HEK293T (cell line): ENCODE results near the gene CTPS2.
A peak's percentile ranks its signal among the peaks of the same experiment; 100 is the strongest.
"Not testable (repeated sequence)": the region's sequence is repeated elsewhere in the genome, so short reads cannot be mapped to it uniquely, and the experiment has no call there.

Experiments
- CTCF ChIA-PET: fragments of 350-600 bp; formaldehyde crosslinking; extraction: SDS; loops from one replicate; lab custom pipeline; 2021; ENCODE audit warnings: antibody characterized with exemption, inconsistent platforms; lab: Yijun Ruan, JAX
- POLR2A ChIA-PET: fragments of 350-600 bp; formaldehyde crosslinking; extraction: SDS; loops from one replicate; lab custom pipeline; 2020; ENCODE audit warnings: antibody characterized with exemption, inconsistent platforms; lab: Yijun Ruan, JAX
- DNase-seq: peaks from one replicate; pipeline ENCODE4 v3.0.0; 2012; ENCODE audit warnings: mixed read lengths; ENCODE audit errors: extremely low spot score
- ARNT ChIP-seq: fragments of 450-650 bp; IDR thresholded peaks from 2 replicates; pipeline ENCODE4 v1.6.1; 2017; ENCODE audit warnings: mild to moderate bottlenecking
- BHLHE40 ChIP-seq: fragments of 450-650 bp; IDR thresholded peaks from 2 replicates; pipeline ENCODE4 v1.6.1; 2016; ENCODE audit warnings: mild to moderate bottlenecking, moderate library complexity, borderline replicate concordance
- CTBP1 ChIP-seq: fragments of 450-650 bp; IDR thresholded peaks from 2 replicates; pipeline ENCODE4 v1.6.1; 2016; ENCODE audit warnings: borderline replicate concordance
- ELF4 ChIP-seq: fragments of 450-650 bp; IDR thresholded peaks from 2 replicates; pipeline ENCODE4 v1.6.1; 2017; ENCODE audit warnings: antibody characterized with exemption
- FOXA1 ChIP-seq: fragments of 450-650 bp; IDR thresholded peaks from 2 replicates; pipeline ENCODE4 v1.6.1; 2016; ENCODE audit warnings: mild to moderate bottlenecking
- FOXK2 ChIP-seq: fragments of 450-650 bp; IDR thresholded peaks from 2 replicates; pipeline ENCODE4 v1.6.1; 2016; ENCODE audit warnings: mild to moderate bottlenecking
- FOXM1 ChIP-seq: fragments of 450-650 bp; IDR thresholded peaks from 2 replicates; pipeline ENCODE4 v1.6.1; 2017; ENCODE audit warnings: mild to moderate bottlenecking, borderline replicate concordance
- HDGF ChIP-seq: fragments of 450-650 bp; IDR thresholded peaks from 2 replicates; pipeline ENCODE4 v1.6.1; 2017; ENCODE audit warnings: antibody characterized with exemption, borderline replicate concordance
- L3MBTL2 ChIP-seq: fragments of 450-650 bp; conservative IDR thresholded peaks from 2 replicates; pipeline ENCODE4 v1.6.1; 2016; ENCODE audit warnings: mild to moderate bottlenecking
- LEF1 ChIP-seq: fragments of 450-650 bp; IDR thresholded peaks from 2 replicates; pipeline ENCODE4 v1.6.1; 2017; ENCODE audit warnings: mild to moderate bottlenecking, borderline replicate concordance
- NFRKB ChIP-seq: fragments of 450-650 bp; IDR thresholded peaks from 2 replicates; pipeline ENCODE4 v1.6.1; 2016; ENCODE audit warnings: mild to moderate bottlenecking, moderate library complexity
- SP1 ChIP-seq: fragments of 450-650 bp; IDR thresholded peaks from 2 replicates; pipeline ENCODE4 v1.6.1; 2017
- SUZ12 ChIP-seq: fragments of 450-650 bp; IDR thresholded peaks from 2 replicates; pipeline ENCODE4 v1.6.1; 2016; ENCODE audit warnings: mild to moderate bottlenecking
- TARDBP ChIP-seq: fragments of 450-650 bp; IDR thresholded peaks from 2 replicates; pipeline ENCODE4 v1.6.1; 2016
- ZNF384 ChIP-seq: fragments of 450-650 bp; IDR thresholded peaks from 2 replicates; pipeline ENCODE4 v1.6.1; 2016
- TF ChIP-seq, protein P1 (sequence below): fragments of 450-650 bp; IDR thresholded peaks from 2 replicates; pipeline ENCODE4 v1.6.1; 2016

CTPS2 gene

GRCh38 chrX:16580004-16580797 lies 132.3 kb downstream of the CTPS2 start:
- TF ChIP-seq, protein P1, sequence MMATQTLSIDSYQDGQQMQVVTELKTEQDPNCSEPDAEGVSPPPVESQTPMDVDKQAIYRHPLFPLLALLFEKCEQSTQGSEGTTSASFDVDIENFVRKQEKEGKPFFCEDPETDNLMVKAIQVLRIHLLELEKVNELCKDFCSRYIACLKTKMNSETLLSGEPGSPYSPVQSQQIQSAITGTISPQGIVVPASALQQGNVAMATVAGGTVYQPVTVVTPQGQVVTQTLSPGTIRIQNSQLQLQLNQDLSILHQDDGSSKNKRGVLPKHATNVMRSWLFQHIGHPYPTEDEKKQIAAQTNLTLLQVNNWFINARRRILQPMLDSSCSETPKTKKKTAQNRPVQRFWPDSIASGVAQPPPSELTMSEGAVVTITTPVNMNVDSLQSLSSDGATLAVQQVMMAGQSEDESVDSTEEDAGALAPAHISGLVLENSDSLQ = peak; percentile 64
- POLR2A ChIA-PET = not testable (repeated sequence)

DNA sequence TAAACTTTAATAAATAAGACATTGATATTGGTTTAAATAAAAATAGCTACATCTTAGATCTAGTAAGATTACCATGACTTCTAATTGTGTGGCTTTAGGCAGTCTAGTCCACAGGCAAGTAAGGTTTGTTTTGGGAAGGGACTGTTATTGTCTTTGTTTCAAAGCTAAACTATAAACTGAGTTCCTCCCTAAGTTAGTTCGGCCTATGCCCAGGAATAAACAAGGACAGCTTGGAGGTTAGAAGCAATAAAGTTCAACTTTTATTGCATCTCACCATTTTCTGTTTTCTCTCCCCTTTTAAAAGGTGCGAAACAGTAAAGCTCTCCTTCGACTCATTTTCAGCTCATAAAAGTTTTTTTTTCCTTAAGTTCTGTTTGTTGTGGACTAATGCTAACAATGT lies 133.0 kb downstream of the CTPS2 start:
- no peak for TF ChIP-seq TARDBP
- no peak for TF ChIP-seq BHLHE40
- no peak for TF ChIP-seq L3MBTL2
- TF ChIP-seq ARNT = no peak
- no peak for TF ChIP-seq NFRKB
- no peak for TF ChIP-seq FOXK2
- no peak for TF ChIP-seq FOXA1
- TF ChIP-seq CTBP1 = no peak
- no peak for TF ChIP-seq SUZ12
- TF ChIP-seq ELF4 = no peak
- no peak for TF ChIP-seq HDGF
- ChIA-PET POLR2A (no interaction called here), CTCF (no interaction called here)
- no peak for DNase-seq

More at GRCh38 chrX:16580004-16580797, 132.3 kb downstream of the CTPS2 start:
- DNase-seq, CTCF ChIA-PET: not testable (repeated sequence)

GRCh38 chrX:16578218-16578617 lies 134.3 kb downstream of the CTPS2 start:
- POLR2A ChIA-PET = no interaction called here
- no peak for DNase-seq
- CTCF ChIA-PET = no interaction called here
- TF ChIP-seq L3MBTL2 (no peak), SUZ12 (no peak), SP1 (no peak), ZNF384 (no peak), HDGF (no peak), FOXK2 (no peak), TARDBP (no peak), CTBP1 (no peak), NFRKB (no peak), FOXM1 (no peak), ELF4 (no peak), LEF1 (no peak), BHLHE40 (no peak), ARNT (no peak)
- TF ChIP-seq, protein P1 = no peak

DNA sequence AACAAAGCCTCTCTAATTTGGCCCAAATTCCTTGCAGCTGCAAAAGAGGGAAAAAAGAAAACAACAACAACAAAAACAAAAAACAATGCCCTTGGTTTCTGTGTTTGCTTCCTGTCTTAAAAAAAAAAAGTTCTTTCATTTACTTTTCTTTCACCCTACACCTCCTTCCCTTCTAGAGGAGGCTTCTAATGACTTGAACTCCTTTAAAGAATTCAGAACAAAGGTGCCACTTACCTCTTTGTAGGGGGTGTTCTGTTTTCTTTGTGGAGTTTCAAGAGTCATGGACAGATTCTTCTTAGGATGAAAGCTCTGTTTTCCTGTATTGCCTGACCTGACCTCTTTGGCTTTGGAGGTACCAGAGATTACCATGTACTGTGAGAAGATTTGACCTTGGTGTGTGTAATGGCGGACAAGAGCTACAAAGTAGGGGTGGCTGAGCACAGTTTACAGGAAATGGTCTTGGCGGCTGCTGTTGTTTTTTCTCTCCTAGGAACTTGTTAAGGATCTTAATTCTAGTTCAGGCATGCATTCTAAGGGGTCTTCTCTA lies 134.9 kb downstream of the CTPS2 start:
- POLR2A ChIA-PET = no interaction called here
- DNase-seq = no peak
- TF ChIP-seq BHLHE40 = no peak
- no peak for TF ChIP-seq LEF1
- TF ChIP-seq, protein P1 = no peak
- no peak for TF ChIP-seq ARNT
- CTCF ChIA-PET = no interaction called here

DNA sequence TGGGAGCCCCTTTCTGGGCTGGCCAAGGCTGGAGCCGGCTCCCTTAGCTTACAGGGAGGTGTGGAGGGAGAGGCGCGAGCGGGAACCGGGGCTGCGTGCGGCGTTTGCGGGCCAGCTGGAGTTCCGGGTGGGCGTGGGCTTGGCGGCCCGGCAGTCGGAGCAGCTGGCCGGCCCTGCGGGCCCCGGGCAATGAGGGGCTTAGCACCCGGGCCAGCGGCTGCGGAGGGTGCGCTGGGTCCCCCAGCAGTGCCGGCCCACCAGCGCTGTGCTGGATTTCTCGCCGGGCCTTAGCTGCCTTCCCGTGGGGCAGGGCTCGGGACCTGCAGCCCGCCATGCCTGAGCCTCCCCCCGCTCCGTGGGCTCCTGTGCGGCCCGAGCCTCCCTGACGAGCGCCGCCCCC lies 137.1 kb downstream of the CTPS2 start:
- POLR2A ChIA-PET = not testable (repeated sequence)

GRCh38 chrX:16573781-16574180 lies 138.7 kb downstream of the CTPS2 start:
- no peak for DNase-seq
- ChIA-PET POLR2A (no interaction called here), CTCF (no interaction called here)
- no peak for TF ChIP-seq ARNT

More for the DNA sequence above, 137.1 kb downstream of the CTPS2 start:
- CTCF ChIA-PET, DNase-seq: not testable (repeated sequence)

DNA sequence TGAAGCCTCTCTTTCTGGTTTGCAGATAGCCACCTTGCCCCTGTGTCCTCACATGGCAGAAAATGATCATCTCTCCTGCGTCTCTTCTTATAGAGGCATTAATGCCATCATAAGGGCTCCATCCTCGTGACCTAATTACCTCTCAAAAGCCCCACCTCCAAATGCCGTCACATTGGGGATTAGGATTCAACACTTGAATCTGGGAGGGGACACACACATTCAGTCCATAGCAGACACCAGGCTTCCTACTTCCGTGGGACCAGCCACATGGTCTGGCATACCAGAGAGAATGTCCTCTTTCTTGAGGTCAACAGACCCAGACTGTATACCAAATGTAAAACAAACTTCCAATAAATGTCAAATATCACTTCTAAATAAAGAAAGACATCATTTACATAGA lies 144.8 kb downstream of the CTPS2 start:
- DNase-seq = no peak
- POLR2A ChIA-PET = no interaction called here
- CTCF ChIA-PET = no interaction called here
- no peak for TF ChIP-seq ELF4
- TF ChIP-seq SP1 = no peak
- TF ChIP-seq TARDBP = no peak
- TF ChIP-seq NFRKB = no peak
- no peak for TF ChIP-seq FOXA1
- TF ChIP-seq CTBP1 = no peak
- TF ChIP-seq LEF1 = no peak
- TF ChIP-seq ARNT = no peak
- TF ChIP-seq BHLHE40 = no peak
- TF ChIP-seq FOXM1 = no peak
- no peak for TF ChIP-seq ZNF384
- no peak for TF ChIP-seq SUZ12
